MM.1S (cell line): ENCODE measurements around the gene RHBG.
A peak's percentile ranks its signal among the peaks of the same experiment; 100 is the strongest.
"Not testable (repeated sequence)": the region's sequence is repeated elsewhere in the genome, so short reads cannot be mapped to it uniquely, and the experiment has no call there.

Experiments used
- DNase-seq: peaks from one replicate; pipeline ENCODE4 v3.0.0-alpha.2; 2015
- H2AFZ ChIP-seq: fragments of 300-600 bp; sonication (generic); 2 replicates; pipeline ENCODE4 v1.6.0; 2016; ENCODE audit warnings: antibody characterized with exemption, low read length
- H3F3A ChIP-seq: fragments of 300-600 bp; sonication (generic); 2 replicates; pipeline ENCODE4 v1.6.1; 2016; ENCODE audit warnings: mild to moderate bottlenecking, antibody characterized with exemption, low read length, moderate library complexity, mixed read lengths; ENCODE audit not compliant: insufficient read depth
- H3K27ac ChIP-seq: fragments of 300-600 bp; sonication (generic); 2 replicates; pipeline ENCODE4 v1.5.1; 2016; ENCODE audit warnings: mild to moderate bottlenecking, low read length
- H3K27me3 ChIP-seq: fragments of 300-600 bp; sonication (generic); replicated peaks from 2 replicates; pipeline ENCODE4 v1.6.0; 2016; ENCODE audit warnings: low read length; ENCODE audit not compliant: insufficient read depth
- H3K36me3 ChIP-seq: fragments of 300-600 bp; sonication (generic); replicated peaks from 2 replicates; pipeline ENCODE4 v1.6.1; 2016; ENCODE audit warnings: mild to moderate bottlenecking, low read length, mixed read lengths; ENCODE audit not compliant: insufficient read depth
- H3K4me1 ChIP-seq: fragments of 300-600 bp; sonication (generic); 2 replicates; pipeline ENCODE4 v1.6.1; 2016; ENCODE audit warnings: low read length, mixed read lengths
- H3K4me2 ChIP-seq: fragments of 300-600 bp; sonication (generic); 2 replicates; pipeline ENCODE4 v1.6.0; 2016; ENCODE audit warnings: low read depth, low read length
- H3K4me3 ChIP-seq: fragments of 300-600 bp; sonication (generic); 2 replicates; pipeline ENCODE4 v1.5.1; 2016; ENCODE audit warnings: low read length, mixed read lengths
- H3K79me2 ChIP-seq: fragments of 300-600 bp; sonication (generic); 2 replicates; pipeline ENCODE4 v1.6.1; 2016; ENCODE audit warnings: mixed run types, low read length, mixed read lengths
- H3K9ac ChIP-seq: fragments of 300-600 bp; sonication (generic); 2 replicates; pipeline ENCODE4 v1.6.1; 2016; ENCODE audit warnings: low read length, mixed read lengths
- H3K9me2 ChIP-seq: fragments of 300-600 bp; sonication (generic); replicated peaks from 2 replicates; pipeline ENCODE4 v1.6.1; 2016; ENCODE audit warnings: mild to moderate bottlenecking, low read length, mixed read lengths; ENCODE audit not compliant: insufficient read depth
- H3K9me3 ChIP-seq: fragments of 300-600 bp; sonication (generic); replicated peaks from 2 replicates; pipeline ENCODE4 v1.6.1; 2016; ENCODE audit warnings: mild to moderate bottlenecking, low read length, mixed read lengths; ENCODE audit not compliant: insufficient read depth
- H4K20me1 ChIP-seq: fragments of 300-600 bp; sonication (generic); 2 replicates; pipeline ENCODE4 v1.6.1; 2016; ENCODE audit warnings: mild to moderate bottlenecking, low read length, moderate library complexity, mixed read lengths; ENCODE audit not compliant: insufficient read depth
- EZH2 ChIP-seq: fragments of 300-600 bp; sonication (generic); optimal IDR thresholded peaks from 2 replicates; pipeline ENCODE3; 2017; ENCODE audit warnings: low read depth, mild to moderate bottlenecking, antibody characterized with exemption, low read length, mixed read lengths
- EZH2phosphoT487 ChIP-seq: fragments of 300-600 bp; sonication (generic); IDR thresholded peaks from 2 replicates; pipeline ENCODE4 v1.6.1; 2018; ENCODE audit warnings: antibody characterized with exemption, low read length
- TF ChIP-seq, protein P1 (sequence below): fragments of 300-600 bp; sonication (generic); IDR thresholded peaks from 2 replicates; pipeline ENCODE4 v1.5.1; 2016; ENCODE audit warnings: antibody characterized with exemption, low read length, mixed read lengths

The RHBG gene

DNA sequence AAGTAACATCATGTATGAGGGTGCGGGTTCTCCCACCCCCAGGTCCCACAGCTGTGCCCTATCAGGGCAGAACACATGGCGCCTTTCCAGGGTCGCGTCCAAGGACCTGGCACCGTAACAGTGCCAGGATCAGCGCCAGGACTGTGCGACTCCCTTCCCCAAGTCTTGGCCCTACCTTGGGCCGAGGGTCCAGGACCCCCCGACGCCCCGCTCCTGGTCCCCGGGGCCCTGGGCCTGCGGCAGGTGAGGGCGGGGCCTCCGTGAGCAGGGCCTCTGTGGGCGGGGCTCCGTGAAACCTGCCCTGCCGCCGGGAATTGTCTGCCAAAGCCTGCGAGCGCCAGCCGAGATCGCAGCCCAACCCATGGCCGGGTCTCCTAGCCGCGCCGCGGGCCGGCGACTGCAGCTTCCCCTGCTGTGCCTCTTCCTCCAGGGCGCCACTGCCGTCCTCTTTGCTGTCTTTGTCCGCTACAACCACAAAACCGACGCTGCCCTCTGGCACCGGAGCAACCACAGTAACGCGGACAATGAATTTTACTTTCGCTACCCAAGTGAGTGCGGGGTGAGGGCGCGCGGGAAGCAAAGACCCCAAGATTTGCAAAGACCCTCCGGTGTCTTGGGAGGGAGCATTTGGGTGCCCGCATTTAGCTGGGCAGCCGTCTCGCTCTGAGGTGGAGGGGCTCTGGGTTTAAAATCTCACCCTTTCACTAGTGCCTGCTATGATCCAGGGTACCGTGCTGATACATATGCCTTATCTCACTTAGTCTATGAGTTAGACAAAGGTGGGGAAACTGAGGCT, at the start of gene RHBG:
Gene RHBG, plus strand, starts transcription at position 323 of the 796 bp plus-strand sequence. Its CDS starts 39 bp downstream, at position 362.
- H3K9me2 ChIP-seq: no peaks in the 10 kb centered on the region

DNA sequence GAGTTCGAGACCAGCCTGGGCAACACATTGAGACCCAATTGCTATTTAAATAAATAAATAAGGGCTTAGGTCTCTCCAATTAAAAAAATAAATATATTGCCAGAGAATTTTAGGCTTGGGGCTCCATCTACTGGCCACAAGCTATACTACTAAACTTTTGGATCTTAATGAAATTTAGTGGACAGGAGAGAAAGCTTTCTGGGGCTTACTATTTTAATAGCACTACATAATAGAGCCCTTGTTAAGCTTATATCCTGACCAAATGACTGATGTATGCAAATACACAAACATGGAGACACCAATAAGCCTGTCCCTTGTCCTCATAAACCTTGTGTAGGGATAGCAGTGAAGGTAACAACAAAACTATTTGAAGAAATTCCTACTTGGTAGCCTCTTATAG, 49.3 kb upstream of the RHBG start:
- no peak for TF ChIP-seq EZH2phosphoT487
- no peak for TF ChIP-seq EZH2
- TF ChIP-seq, protein P1, sequence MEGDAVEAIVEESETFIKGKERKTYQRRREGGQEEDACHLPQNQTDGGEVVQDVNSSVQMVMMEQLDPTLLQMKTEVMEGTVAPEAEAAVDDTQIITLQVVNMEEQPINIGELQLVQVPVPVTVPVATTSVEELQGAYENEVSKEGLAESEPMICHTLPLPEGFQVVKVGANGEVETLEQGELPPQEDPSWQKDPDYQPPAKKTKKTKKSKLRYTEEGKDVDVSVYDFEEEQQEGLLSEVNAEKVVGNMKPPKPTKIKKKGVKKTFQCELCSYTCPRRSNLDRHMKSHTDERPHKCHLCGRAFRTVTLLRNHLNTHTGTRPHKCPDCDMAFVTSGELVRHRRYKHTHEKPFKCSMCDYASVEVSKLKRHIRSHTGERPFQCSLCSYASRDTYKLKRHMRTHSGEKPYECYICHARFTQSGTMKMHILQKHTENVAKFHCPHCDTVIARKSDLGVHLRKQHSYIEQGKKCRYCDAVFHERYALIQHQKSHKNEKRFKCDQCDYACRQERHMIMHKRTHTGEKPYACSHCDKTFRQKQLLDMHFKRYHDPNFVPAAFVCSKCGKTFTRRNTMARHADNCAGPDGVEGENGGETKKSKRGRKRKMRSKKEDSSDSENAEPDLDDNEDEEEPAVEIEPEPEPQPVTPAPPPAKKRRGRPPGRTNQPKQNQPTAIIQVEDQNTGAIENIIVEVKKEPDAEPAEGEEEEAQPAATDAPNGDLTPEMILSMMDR: peak; percentile 66
- Histone ChIP-seq H3K4me1 (no peaks in the 10 kb centered on the region), H3K4me3 (no peak overlapping the region), H3K9me3 (no peaks in the 10 kb centered on the region), H3K4me2 (no peak overlapping the region), H3K27me3 (no peaks in the 10 kb centered on the region), H3K79me2 (peaks cover 40% of the 10 kb centered on the region), H3K36me3 (peaks cover 53% of the 10 kb centered on the region), H3K9ac (no peak overlapping the region), H3K27ac (no peak overlapping the region), H3F3A (peaks cover 7% of the 10 kb centered on the region), H2AFZ (no peak overlapping the region), H4K20me1 (no peaks in the 10 kb centered on the region), H3K9me2 (no peaks in the 10 kb centered on the region)
- DNase-seq: peak; percentile 40

More for the DNA sequence above, at the start of gene RHBG:
- peaks cover 6% of the 10 kb centered on the region for H3K4me1 ChIP-seq
- H3K4me3 ChIP-seq: peak within 1 kb of the TSS; percentile 67
- TF ChIP-seq EZH2phosphoT487: no peak
- TF ChIP-seq EZH2: no peak
- TF ChIP-seq, protein P1: no peak
- peak within 1 kb of the TSS; percentile 91 for H3K4me2 ChIP-seq
- H3K36me3 ChIP-seq: no peaks in the 10 kb centered on the region
- no peak within 1 kb of the TSS for H3K27ac ChIP-seq
- 0 out of 2 replicates have a peak, but pooled peaks cover 5% of the 10 kb centered on the region for H3F3A ChIP-seq
- H3K9me3 ChIP-seq: no peaks in the 10 kb centered on the region
- H3K9ac ChIP-seq: peak within 1 kb of the TSS; percentile 32; the same call in 1 of the 2 replicates
- DNase-seq: peak; percentile 71
- H3K27me3 ChIP-seq: peaks cover 39% of the 10 kb centered on the region
- H3K79me2 ChIP-seq: no peaks in the 10 kb centered on the region
- H4K20me1 ChIP-seq: no peaks in the 10 kb centered on the region
- H2AFZ ChIP-seq: peak within 1 kb of the TSS; percentile 73

GRCh38 chr1:156320560-156320959, 48.5 kb upstream of the RHBG start:
- H2AFZ ChIP-seq: no peak overlapping the region
- TF ChIP-seq, protein P1: no peak
- TF ChIP-seq EZH2phosphoT487: no peak
- TF ChIP-seq EZH2: no peak
- no peak overlapping the region for H3K9ac ChIP-seq
- H3K27ac ChIP-seq: no peak overlapping the region
- peaks cover 46% of the 10 kb centered on the region for H3K36me3 ChIP-seq
- no peaks in the 10 kb centered on the region for H3K9me2 ChIP-seq
- H3K79me2 ChIP-seq: peaks cover 47% of the 10 kb centered on the region
- peaks cover 7% of the 10 kb centered on the region for H3F3A ChIP-seq
- no peak for DNase-seq
- H3K4me1 ChIP-seq: no peaks in the 10 kb centered on the region
- H3K9me3 ChIP-seq: no peaks in the 10 kb centered on the region
- H4K20me1 ChIP-seq: no peaks in the 10 kb centered on the region
- H3K27me3 ChIP-seq: no peaks in the 10 kb centered on the region
- no peak overlapping the region for H3K4me2 ChIP-seq
- no peak overlapping the region for H3K4me3 ChIP-seq

DNA sequence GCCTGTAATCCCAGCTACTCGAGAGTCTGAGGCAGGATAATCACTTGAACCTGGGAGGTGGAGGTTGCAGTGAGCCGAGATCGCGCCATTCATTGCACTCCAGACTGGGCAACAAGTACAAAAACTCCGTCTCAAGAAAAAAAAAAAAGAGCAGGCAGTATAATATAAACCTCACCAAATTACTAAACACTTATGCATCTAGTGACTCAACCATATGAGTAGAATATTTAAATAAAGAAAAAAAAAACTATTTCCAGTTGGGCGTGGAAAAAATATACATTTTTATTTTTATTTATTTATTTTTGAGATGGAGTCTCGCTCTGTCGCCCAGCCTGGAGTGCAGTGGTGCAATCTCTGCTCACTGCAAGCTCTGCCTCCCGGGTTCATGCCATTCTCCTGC, 45.8 kb upstream of the RHBG start:
- not testable (repeated sequence) for H3K9ac ChIP-seq, H3K4me2 ChIP-seq, H3K4me1 ChIP-seq, H3K27me3 ChIP-seq, H4K20me1 ChIP-seq, H3K27ac ChIP-seq, DNase-seq, H3K9me3 ChIP-seq, H3K4me3 ChIP-seq, H3K9me2 ChIP-seq, H2AFZ ChIP-seq, H3F3A ChIP-seq
- H3K79me2 ChIP-seq: peaks cover 44% of the 10 kb centered on the region
- peaks cover 24% of the 10 kb centered on the region for H3K36me3 ChIP-seq
